Activated T-cell treated with anti-CD3 and anti-CD28 coated beads, Interleukin-2, amount 50 U/mL, for 4 hours (primary cell): Measurements from ENCODE around the gene RAMP3. TPM values are rescaled to one million over a fixed set of nuclear protein-coding genes. Genes with fewer than 3 reads are reported as not detected.
A peak's percentile ranks its signal among the peaks of the same experiment; 100 is the strongest.
"Not testable (repeated sequence)": the region's sequence is repeated elsewhere in the genome, so short reads cannot be mapped to it uniquely, and the experiment has no call there.

ENCODE experiments used
- ATAC-seq, 2 donors: fragments of 200-7000 bp; cut with Tn5 transposase; one replicate each; pipeline ENCODE4 v1.10.0; 2021
- DNase-seq: peaks from one replicate; pipeline ENCODE4 v3.0.0-alpha.2; 2020
- H3K27me3 Mint-ChIP-seq: one replicate; pipeline ENCODE4 v1.8.0; 2021; ENCODE audit warnings: low read depth, mixed read lengths
- H3K36me3 Mint-ChIP-seq: one replicate; pipeline ENCODE4 v1.8.0; 2022; ENCODE audit warnings: mixed read lengths; ENCODE audit not compliant: insufficient read depth
- H3K4me1 Mint-ChIP-seq: one replicate; pipeline ENCODE4 v1.8.0; 2021; ENCODE audit warnings: low read depth, mixed read lengths
- H3K4me3 Mint-ChIP-seq: one replicate; pipeline ENCODE4 v1.8.0; 2021; ENCODE audit warnings: mild to moderate bottlenecking, moderate library complexity, mixed read lengths
- H3K9me3 Mint-ChIP-seq: one replicate; pipeline ENCODE4 v1.8.0; 2021; ENCODE audit warnings: mixed read lengths
- total RNA-seq, 3 donors: library from RNA; stranded (reverse); gene quantifications; one replicate each; pipeline ENCODE4 v1.2.1, GENCODE V29; 2021

The RAMP3 gene, protein sequence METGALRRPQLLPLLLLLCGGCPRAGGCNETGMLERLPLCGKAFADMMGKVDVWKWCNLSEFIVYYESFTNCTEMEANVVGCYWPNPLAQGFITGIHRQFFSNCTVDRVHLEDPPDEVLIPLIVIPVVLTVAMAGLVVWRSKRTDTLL
- total RNA-seq: not detected

DNA sequence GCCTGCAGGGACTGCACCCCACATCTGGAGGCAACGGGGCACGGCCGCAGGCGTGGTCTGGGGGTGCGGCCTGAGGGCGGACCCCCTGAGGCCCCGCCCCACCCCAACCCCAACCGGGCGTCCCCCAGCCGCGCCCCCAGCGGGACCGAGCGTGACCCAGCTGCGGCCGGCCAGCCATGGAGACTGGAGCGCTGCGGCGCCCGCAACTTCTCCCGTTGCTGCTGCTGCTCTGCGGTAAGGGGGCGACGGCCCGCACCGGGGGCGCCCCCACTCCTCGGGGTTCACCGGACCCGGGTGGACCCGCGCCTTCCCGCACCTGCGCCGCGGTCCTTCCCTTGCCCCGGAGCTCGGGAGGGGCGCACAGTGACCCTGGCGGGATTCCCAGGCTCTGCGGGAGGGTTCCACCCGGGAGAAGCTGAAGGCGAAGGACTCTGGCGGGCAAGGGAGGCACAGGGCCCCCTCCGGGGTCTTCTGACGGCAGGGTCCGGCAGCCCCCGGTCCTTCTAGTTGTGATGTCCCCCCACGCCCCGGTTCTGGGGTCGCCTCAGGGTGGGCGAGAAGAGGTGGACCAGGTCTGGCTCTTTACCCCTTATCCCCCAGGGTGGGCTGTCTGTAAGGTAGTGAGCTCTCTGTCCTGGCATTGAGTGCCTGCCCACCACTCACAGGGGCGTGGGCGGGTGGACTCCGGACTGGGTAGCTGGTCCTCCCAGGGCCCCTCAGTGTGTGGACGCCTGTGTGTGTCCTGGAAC lies at the start of gene RAMP3:
TSS of gene RAMP3 (plus strand) at position 139 of the 749 bp plus-strand sequence. CDS start at position 177, 38 bp downstream.
- H3K4me3 Mint-ChIP-seq: no peak within 1 kb of the TSS
- no peaks in the 10 kb centered on the region for H3K9me3 Mint-ChIP-seq
- DNase-seq (no peak), ATAC-seq (peak; percentile 22 to 25)
- H3K4me1 Mint-ChIP-seq: peaks cover 1% of the 10 kb centered on the region
- no peaks in the 10 kb centered on the region for H3K36me3 Mint-ChIP-seq
- peaks cover 22% of the 10 kb centered on the region for H3K27me3 Mint-ChIP-seq

DNA sequence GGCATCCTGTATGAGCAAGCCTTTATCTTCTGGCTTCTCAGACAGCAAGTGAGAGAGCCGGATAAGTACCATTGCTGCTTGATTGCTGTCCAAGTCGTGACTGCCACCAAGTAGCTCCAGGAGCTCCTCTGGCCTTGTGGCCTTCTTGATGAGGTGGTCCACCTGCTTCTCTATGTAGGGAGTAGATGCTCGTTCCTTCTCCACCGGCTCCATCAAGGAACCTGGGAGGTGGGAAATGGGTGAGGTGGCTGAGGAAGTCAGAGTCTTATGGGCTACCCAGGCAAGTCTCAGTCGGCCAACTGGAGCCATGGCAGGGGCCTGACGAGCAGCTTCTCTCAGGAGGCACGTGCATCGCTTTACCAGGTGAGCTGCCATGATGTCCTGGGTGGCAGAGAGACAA lies 48.7 kb upstream of the RAMP3 start:
- H3K27me3 Mint-ChIP-seq: no peaks in the 10 kb centered on the region
- H3K36me3 Mint-ChIP-seq: peaks cover 25% of the 10 kb centered on the region
- ATAC-seq: no peak
- H3K9me3 Mint-ChIP-seq: no peaks in the 10 kb centered on the region
- H3K4me3 Mint-ChIP-seq: peak overlapping the region; percentile 54
- H3K4me1 Mint-ChIP-seq: peaks cover 42% of the 10 kb centered on the region
- no peak for DNase-seq

DNA sequence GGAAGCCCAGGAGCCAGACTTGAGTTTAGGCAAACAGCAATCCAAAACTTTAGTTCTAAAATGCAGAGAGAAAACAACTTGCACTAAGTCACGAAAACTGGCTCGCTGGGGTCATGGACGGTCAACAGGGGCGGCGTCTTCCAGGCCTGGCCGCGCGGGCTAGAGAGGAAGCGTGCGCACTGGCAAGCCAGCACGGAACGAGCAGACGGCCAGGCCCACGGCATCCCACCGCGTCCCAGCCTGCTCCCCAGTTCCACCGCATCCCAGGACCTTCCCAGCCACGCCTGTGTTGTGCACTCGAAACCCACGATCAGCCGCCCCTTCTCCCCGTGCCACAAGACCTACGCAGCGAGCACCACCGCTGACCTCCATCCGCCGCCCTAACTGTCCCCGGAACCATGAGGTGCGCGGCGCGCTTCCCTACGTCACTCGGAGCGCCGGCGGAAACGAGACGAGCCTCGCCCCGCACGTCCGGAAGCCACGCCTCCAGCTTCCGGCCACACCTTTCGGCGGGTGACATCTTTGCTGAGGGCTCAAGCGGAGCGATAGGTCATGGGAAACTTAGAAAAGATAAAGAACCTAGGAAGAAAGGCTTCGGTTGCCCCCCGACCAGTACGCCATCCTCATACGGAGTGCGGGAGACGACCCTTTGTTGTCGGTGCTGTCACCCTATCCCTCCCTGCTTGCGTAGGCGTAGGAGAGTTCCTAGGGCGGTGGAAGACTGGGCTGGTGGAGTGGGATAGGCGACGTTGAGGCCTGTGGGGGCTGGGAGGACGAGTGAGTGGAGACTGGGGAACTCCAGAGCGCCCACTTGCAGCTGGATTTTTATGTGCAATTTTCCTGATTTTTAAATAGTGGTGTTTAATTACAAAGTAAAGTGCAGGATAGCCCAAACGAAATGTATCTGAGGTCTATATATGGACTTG lies 46.0 kb upstream of the RAMP3 start, which contains the start of gene TBRG4:
TSS of gene TBRG4 (minus strand) at position 400 of the 926 bp plus-strand sequence. CDS start 2,460 bp downstream, outside the sequence.
- peaks cover 39% of the 10 kb centered on the region for H3K4me1 Mint-ChIP-seq
- H3K36me3 Mint-ChIP-seq: peaks cover 23% of the 10 kb centered on the region
- DNase-seq (peak; percentile 92), ATAC-seq (peak; percentile 95 to 96)
- no peaks in the 10 kb centered on the region for H3K9me3 Mint-ChIP-seq
- H3K27me3 Mint-ChIP-seq: peaks cover 2% of the 10 kb centered on the region
- H3K4me3 Mint-ChIP-seq: peak within 1 kb of the TSS; percentile 96

DNA sequence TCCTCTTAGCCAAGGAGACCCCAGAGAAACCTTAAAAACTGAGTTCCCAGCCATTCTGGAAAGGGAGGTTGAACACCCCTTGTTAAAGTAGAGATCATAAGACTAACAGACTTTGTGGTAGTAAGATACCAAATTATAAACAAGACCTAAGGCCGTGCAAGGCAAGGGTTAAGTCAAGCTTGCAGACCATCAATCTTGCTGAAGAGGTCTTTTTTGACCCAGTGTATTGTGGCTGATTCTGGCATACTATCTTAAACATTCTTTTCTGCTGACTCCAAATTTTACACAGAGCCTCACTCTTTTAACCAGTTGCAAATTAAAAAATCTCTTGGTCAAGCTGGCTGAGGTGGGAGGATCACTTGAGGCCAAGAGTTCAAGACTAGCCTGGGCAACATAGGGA lies 44.9 kb upstream of the RAMP3 start:
- Mint-ChIP-seq H3K36me3 (peaks cover 18% of the 10 kb centered on the region), H3K4me3 (peak overlapping the region; percentile 59), H3K9me3 (no peaks in the 10 kb centered on the region), H3K27me3 (peaks cover 4% of the 10 kb centered on the region), H3K4me1 (peaks cover 31% of the 10 kb centered on the region)
- DNase-seq (no peak), ATAC-seq (no peak)

DNA sequence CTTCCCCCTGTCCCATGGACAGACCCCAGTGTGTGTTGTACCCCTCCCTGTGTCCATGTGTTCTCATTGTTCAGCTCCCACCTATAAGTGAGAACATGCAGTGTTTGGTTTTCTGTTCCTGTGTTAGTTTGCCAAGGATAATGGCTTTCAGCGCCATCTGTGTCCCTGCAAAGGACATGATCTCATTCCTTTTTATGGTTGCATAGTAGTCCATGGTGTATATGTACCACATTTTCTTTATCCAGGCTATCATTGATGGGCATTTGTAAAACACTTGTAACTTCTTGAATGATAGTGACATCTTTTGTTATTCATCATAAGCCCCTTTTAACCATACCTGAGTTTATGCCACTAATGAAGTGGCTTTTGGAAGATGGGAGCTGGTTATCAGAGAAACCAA lies 43.3 kb upstream of the RAMP3 start:
- not testable (repeated sequence) for H3K27me3 Mint-ChIP-seq, ATAC-seq, DNase-seq, H3K9me3 Mint-ChIP-seq, H3K4me3 Mint-ChIP-seq, H3K36me3 Mint-ChIP-seq
- H3K4me1 Mint-ChIP-seq: peaks cover 19% of the 10 kb centered on the region

DNA sequence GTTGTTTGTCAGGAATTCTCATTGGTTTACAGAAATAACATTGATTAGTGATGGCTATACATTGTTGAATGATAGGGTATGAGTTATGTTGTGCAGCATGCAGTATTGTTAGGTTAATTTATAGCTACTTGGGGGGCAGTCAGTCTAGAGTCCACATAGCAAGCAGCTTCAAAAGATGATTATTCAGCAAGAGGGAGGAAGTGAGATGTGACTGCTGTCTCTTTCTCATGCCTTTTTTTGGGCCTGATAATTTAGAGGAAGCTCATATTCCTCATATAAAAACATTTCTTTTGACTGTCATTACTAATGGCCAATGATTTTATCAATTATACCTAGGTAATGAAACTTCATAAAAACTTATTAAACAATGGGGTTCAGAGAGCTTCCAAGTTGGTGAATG lies 42.7 kb upstream of the RAMP3 start:
- no peaks in the 10 kb centered on the region for H3K9me3 Mint-ChIP-seq
- ATAC-seq: no peak

DNA sequence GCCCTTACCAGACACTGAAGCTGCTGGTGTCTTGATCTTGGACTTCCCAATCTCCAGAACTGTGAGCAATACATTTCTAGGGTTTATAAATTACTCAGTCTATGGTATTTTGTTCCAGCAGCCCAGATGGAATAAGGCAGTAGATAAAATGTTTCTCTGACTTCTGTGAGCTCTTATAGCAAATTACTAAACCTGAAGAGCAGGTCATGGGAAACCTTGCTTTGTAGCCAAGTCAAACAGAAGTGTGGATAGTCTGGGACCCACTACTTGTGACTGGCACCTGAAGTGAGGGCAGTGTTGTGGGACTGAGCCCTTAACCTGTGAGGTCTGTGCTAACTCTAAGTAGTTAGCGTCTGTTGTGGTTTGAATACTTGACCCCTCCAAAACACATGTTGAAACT lies 41.5 kb upstream of the RAMP3 start:
- peaks cover 3% of the 10 kb centered on the region for H3K36me3 Mint-ChIP-seq
- H3K9me3 Mint-ChIP-seq: no peaks in the 10 kb centered on the region
- DNase-seq (no peak), ATAC-seq (no peak)
- peaks cover 4% of the 10 kb centered on the region for H3K27me3 Mint-ChIP-seq
- peaks cover 12% of the 10 kb centered on the region for H3K4me1 Mint-ChIP-seq
- no peak overlapping the region for H3K4me3 Mint-ChIP-seq

More for the DNA sequence above, 42.7 kb upstream of the RAMP3 start:
- Mint-ChIP-seq H3K4me1 (peaks cover 17% of the 10 kb centered on the region), H3K36me3 (peaks cover 6% of the 10 kb centered on the region), H3K27me3 (peaks cover 4% of the 10 kb centered on the region), H3K4me3 (no peak overlapping the region)
- DNase-seq: no peak

DNA sequence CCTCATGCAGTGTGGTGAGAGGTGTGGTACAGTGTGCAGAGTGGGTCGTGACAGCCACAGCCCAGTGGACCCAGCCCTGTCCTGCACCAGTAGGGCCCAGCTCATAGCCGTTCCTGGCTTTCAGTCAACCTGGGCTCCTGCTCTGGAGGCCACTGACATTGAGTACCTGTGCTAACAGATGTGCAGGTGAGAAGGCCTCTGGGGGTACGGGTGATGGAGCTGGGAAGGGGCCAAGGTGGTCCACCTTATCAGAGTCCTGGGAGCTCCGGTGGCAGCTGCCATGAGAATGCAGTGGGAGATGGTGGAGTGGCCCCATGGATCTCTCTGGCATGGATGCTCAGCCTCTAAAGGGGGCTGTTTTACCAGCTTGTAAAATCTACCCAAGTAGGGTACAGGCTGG lies 40.0 kb upstream of the RAMP3 start:
- Mint-ChIP-seq H3K9me3 (no peaks in the 10 kb centered on the region), H3K36me3 (no peaks in the 10 kb centered on the region), H3K4me3 (no peak overlapping the region), H3K4me1 (peaks cover 6% of the 10 kb centered on the region), H3K27me3 (peaks cover 4% of the 10 kb centered on the region)
- DNase-seq (no peak), ATAC-seq (no peak)

DNA sequence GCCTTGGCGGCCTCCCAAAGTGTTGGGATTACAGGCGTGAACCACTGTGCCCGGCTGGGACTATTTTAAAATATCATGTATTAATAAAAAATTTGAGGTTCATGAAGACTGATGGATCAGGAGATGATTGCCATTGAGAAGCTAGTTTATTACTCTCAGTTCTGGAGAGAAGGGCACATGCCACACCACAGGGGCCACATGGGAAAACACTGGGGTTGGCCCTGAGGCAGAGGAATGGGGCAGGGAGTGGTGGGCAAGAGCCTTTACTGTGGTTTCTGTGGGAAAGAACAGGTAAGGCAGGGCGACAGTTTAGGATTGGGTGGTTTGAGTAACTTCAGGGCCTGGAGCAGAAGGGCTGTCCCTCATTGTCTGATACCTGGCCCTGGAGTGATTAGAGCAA lies 39.3 kb upstream of the RAMP3 start:
- ATAC-seq: no peak
- Mint-ChIP-seq H3K27me3 (peaks cover 4% of the 10 kb centered on the region), H3K9me3 (no peaks in the 10 kb centered on the region)

DNA sequence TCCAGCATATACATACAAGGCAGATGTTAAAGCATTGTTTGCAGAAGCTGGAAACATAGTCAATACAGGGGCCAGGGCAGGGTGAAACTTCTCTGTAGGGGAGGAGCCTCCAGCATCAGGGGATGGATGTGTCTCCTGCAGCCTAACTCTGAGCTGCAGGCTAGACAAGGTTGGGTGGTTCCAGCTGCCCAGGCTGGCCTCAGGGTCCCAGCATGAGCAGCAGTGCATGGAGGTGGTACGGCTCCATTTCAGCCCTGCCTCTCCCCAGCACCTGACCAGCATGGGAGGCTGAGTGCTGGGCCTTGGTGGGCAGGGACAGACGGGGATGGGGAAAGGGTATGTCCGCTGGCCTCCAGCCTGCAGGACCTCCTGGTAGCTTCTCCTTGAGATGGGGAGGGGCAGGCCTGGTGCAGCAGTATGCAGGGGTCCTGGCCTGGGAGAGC lies 38.7 kb upstream of the RAMP3 start:
- Mint-ChIP-seq H3K27me3 (peaks cover 4% of the 10 kb centered on the region), H3K4me1 (peaks cover 17% of the 10 kb centered on the region)

More for the DNA sequence above, 39.3 kb upstream of the RAMP3 start:
- Mint-ChIP-seq H3K4me3 (no peak overlapping the region), H3K4me1 (peaks cover 11% of the 10 kb centered on the region), H3K36me3 (no peaks in the 10 kb centered on the region)
- DNase-seq: no peak

DNA sequence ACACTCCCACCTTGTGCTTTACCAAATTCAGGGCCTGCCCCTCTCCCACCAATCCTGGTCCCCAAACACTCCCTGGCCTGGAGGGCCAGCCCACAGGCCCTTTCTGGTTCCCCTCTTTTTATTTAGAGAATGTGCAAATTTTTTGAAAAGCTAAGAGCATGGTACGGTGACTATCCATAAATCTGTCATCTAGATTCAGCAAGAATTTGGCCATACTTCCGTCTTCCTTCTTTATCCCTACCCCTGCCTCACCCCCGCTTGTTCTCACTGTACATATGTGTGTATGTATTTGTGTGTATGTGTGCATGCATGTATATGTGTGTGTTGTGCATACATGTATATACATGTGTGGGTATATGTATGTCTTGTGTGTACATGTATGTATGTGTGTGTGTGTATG lies 38.0 kb upstream of the RAMP3 start:
- H3K4me1 Mint-ChIP-seq: peaks cover 18% of the 10 kb centered on the region
- no peaks in the 10 kb centered on the region for H3K9me3 Mint-ChIP-seq
- ATAC-seq: no peak
- no peaks in the 10 kb centered on the region for H3K36me3 Mint-ChIP-seq
- no peak for DNase-seq
- peaks cover 2% of the 10 kb centered on the region for H3K27me3 Mint-ChIP-seq
- H3K4me3 Mint-ChIP-seq: no peak overlapping the region

More for the DNA sequence above, 38.7 kb upstream of the RAMP3 start:
- no peak for DNase-seq
- ATAC-seq: no peak
- Mint-ChIP-seq H3K36me3 (no peaks in the 10 kb centered on the region), H3K9me3 (no peaks in the 10 kb centered on the region), H3K4me3 (no peak overlapping the region)

DNA sequence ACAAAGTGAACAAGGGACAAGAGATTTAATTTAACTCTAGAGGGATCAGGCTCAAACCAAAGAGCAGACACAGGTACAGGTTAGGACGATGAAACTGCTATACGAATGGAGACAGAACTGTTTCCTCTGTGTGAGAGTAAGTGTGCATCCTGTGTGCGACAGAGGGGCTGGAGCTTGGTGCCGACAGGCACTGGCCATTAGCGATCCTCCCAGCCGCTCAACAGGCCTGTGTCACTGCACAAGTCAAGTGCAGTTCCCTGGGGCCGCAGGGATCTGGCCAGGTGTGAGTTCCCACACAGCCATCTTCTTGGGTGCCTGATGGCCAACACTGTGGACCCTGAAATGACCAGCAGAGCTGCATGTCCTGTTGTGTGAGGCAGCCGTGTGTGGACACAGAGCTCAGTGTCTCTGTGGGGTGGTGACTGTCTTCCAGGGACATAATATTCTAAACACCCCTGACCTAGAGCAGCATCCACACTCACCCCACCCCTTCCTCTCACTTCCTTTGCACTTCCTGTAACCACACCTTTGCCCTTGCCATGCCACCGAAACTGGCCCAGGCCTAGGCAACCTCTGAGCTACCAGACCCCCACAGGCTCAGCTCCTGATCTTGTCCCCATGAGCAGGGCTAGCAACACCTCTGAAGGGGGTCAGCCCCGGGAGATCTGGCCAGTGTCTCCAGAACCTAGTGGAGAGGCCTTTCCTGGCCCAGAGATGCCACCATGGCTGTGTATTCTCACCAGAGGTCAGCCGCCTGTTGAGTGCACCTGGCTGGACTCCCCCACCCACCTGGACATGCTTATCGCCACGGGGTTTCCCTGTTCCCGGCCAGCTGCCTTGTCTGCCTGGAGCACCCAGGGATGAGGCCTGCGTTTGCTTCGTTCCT lies 34.4 kb upstream of the RAMP3 start:
- peak overlapping the region; percentile 29 for H3K4me3 Mint-ChIP-seq
- ATAC-seq: peak; percentile 32
- no peak for DNase-seq
- H3K9me3 Mint-ChIP-seq: no peaks in the 10 kb centered on the region
- no peaks in the 10 kb centered on the region for H3K36me3 Mint-ChIP-seq
- H3K4me1 Mint-ChIP-seq: peaks cover 18% of the 10 kb centered on the region
- no peaks in the 10 kb centered on the region for H3K27me3 Mint-ChIP-seq

DNA sequence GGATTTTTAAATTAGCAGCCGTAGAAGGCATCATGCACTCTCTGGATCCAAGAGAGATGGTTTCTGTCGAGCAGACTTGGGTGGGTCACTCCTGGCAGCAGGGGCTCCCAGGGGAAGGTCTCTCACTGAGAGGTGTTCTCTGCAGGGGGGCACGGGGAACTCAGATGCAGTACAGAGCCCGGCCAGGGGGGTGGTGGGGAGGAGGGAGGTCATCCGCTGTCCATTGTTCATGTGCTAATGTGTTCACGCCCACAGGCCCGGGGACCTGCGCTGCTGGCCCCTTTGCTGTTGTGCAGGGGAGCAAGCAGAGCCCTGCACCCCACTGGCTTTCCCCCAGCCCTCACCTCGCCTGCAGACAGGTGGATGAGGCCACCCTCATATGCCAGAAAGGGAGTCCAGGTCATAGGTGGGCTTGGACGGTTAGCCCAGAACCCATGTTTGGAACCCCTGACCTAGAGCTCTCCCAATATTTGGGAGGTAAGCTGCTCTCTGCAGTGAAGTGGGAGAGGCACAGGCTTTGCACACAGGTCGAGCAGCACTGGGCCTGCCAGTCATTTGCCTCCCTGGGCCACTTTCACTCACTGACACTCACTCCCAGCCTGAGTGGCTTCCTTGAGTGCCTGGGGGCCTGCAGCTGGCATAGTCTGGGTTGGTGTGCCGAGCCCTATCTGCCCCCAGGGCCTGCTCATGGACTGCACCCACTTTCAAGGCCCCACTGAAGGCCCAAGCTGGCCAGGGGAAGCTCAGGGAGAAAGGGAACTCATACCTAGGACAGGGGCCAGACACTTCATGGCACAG lies 33.5 kb upstream of the RAMP3 start:
- Mint-ChIP-seq H3K9me3 (no peaks in the 10 kb centered on the region), H3K27me3 (no peaks in the 10 kb centered on the region), H3K4me3 (no peak overlapping the region), H3K4me1 (peaks cover 18% of the 10 kb centered on the region), H3K36me3 (no peaks in the 10 kb centered on the region)
- DNase-seq: no peak
- no peak for ATAC-seq
